Tibial nerve (tissue), 4 donors: ENCODE results near the gene CKAP2L. TPM values are rescaled to one million over a fixed set of nuclear protein-coding genes. Genes with fewer than 3 reads are reported as not detected.

Experiments used
- DNase-seq, 2 donors: peaks; one replicate each; pipeline ENCODE4 v3.0.0-alpha.2; 2019; ENCODE audit warnings: low spot score in 2 of 2
- H3K27ac ChIP-seq, 4 donors: fragments of 200-600 bp; sonication (generic) in 3 of 4; one replicate each; pipeline ENCODE4 v1.5.1; 2017 to 2019; ENCODE audit warnings: mild to moderate bottlenecking in 1 of 4
- H3K27me3 ChIP-seq, 2 donors: fragments of 200-600 bp; sonication (generic) in 1 of 2; one replicate each; pipeline versions ENCODE4 v1.5.1 to v1.6.0; 2017 to 2019
- H3K36me3 ChIP-seq, 3 donors: fragments of 200-600 bp; sonication (generic); one replicate each; pipeline ENCODE4 v1.5.1; 2018 to 2019
- H3K4me1 ChIP-seq, 4 donors: fragments of 200-600 bp; sonication (generic) in 3 of 4; one replicate each; pipeline ENCODE4 v1.5.1; 2017 to 2019
- H3K4me3 ChIP-seq, 4 donors: fragments of 200-600 bp; sonication (generic) in 3 of 4; one replicate each; pipeline ENCODE4 v1.5.1; 2017 to 2019; ENCODE audit warnings: mild to moderate bottlenecking in 1 of 4, moderate library complexity in 1 of 4
- H3K9me3 ChIP-seq, 4 donors: fragments of 200-600 bp; sonication (generic) in 3 of 4; one replicate each; pipeline ENCODE4 v1.5.1; 2017 to 2019
- EP300 ChIP-seq, 2 donors: sonication (generic); formaldehyde crosslinking; IDR thresholded peaks; one replicate each; pipeline ENCODE4 v1.6.1; 2017; ENCODE audit warnings: antibody characterized with exemption in 2 of 2, mild to moderate bottlenecking in 1 of 2
- POLR2A ChIP-seq, 2 donors: fragments of 450-650 bp; IDR thresholded peaks; one replicate each; pipeline ENCODE4 v1.6.1; 2017; ENCODE audit warnings: antibody characterized with exemption in 2 of 2, mild to moderate bottlenecking in 2 of 2, moderate library complexity in 2 of 2
- WGBS, 2 donors: methylation state at CpG; one replicate each; pipeline ENCODE4 v1.1.5; 2018; 5-methylcytosine and 5-hydroxymethylcytosine counted together
- total RNA-seq, 4 donors: library from RNA; depleted of rRNA; stranded (reverse); fragments of >200 nt; gene quantifications; one replicate each; pipeline ENCODE4 v1.1.0, GENCODE V29; 2016
- TF ChIP-seq, protein P1 (sequence below), 5 experiments: fragments of 200-600 bp in 3 of 5; fragments of 450-650 bp in 2 of 5; sonication (generic) in 3 of 5; IDR thresholded peaks; one replicate each; pipeline ENCODE4 v1.5.1; 2016 to 2019; ENCODE audit warnings: antibody characterized with exemption in 5 of 5, mild to moderate bottlenecking in 3 of 5, moderate library complexity in 2 of 5

Gene CKAP2L
- total RNA-seq, 4 donors from 2014 or later, result not detected

DNA sequence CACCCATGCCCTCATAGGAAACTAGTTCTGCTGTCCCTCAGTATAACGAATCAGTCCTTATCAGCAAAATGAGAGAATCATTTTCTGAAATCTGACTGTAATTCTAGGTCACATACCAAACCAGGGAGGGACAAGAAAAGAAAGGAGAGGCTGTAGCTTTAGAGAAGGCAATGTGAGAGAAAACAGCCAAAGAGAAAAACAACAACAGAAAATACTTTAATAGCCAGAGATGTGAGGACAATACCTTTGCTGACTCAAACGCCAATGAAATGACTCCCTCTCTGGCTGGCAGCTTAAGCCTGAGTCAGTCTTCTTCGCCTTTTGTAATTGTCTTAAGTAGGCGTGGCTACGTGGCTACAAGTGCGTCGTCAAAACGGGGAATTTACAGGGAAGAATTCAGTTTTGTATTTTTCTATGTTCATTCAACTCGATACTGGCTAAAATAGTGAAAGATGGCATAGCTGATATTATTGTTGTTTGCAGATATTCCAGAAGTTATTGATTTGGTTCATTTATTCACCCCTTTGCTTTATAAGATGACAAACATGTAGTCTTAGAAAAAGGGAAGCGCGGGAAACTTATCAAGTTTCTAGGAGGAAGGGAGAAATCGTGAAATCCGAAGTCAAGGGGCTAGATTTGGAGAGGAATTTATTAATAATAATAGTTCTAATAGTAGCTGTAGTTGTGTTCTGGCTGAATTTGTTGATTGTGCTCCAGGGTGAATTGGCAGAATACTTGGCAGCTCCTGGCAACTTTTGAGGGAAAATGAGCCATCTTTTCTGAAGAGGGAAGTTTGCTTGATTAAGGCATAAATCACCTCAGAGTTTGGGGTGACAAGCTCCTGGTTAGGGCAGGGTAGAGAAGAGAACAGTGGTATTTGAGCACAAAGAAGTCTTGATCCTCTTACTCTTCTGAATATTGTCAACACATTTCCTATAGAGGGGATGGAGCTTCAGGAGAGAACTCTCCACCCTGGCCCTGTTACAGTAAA lies 20.1 kb upstream of the CKAP2L start, which contains the start of gene IL1A:
TSS of gene IL1A (minus strand) at position 295 of the 991 bp plus-strand sequence. CDS start 723 bp downstream, outside the sequence.
- Histone ChIP-seq H3K9me3 (no peaks in the 10 kb centered on the region), H3K36me3 (no peaks in the 10 kb centered on the region), H3K27ac (no peak within 1 kb of the TSS), H3K4me3 (peak within 1 kb of the TSS in 1 of 4 donors; percentile 4), H3K27me3 (no peaks in the 10 kb centered on the region), H3K4me1 (peaks cover 0 to 4% (median 0%) of the 10 kb centered on the region in 4 donors)
- TF ChIP-seq EP300 (IDR thresholded peaks at IDR 0.05) (no peak), POLR2A (IDR thresholded peaks at IDR 0.05) (no peak)
- TF ChIP-seq, protein P1, sequence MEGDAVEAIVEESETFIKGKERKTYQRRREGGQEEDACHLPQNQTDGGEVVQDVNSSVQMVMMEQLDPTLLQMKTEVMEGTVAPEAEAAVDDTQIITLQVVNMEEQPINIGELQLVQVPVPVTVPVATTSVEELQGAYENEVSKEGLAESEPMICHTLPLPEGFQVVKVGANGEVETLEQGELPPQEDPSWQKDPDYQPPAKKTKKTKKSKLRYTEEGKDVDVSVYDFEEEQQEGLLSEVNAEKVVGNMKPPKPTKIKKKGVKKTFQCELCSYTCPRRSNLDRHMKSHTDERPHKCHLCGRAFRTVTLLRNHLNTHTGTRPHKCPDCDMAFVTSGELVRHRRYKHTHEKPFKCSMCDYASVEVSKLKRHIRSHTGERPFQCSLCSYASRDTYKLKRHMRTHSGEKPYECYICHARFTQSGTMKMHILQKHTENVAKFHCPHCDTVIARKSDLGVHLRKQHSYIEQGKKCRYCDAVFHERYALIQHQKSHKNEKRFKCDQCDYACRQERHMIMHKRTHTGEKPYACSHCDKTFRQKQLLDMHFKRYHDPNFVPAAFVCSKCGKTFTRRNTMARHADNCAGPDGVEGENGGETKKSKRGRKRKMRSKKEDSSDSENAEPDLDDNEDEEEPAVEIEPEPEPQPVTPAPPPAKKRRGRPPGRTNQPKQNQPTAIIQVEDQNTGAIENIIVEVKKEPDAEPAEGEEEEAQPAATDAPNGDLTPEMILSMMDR (IDR thresholded peaks at IDR 0.05), result no peak
- WGBS, 2 donors, result 31 to 39% methylated on average over 13 of the region's 13 CpGs
- DNase-seq, result no peak

DNA sequence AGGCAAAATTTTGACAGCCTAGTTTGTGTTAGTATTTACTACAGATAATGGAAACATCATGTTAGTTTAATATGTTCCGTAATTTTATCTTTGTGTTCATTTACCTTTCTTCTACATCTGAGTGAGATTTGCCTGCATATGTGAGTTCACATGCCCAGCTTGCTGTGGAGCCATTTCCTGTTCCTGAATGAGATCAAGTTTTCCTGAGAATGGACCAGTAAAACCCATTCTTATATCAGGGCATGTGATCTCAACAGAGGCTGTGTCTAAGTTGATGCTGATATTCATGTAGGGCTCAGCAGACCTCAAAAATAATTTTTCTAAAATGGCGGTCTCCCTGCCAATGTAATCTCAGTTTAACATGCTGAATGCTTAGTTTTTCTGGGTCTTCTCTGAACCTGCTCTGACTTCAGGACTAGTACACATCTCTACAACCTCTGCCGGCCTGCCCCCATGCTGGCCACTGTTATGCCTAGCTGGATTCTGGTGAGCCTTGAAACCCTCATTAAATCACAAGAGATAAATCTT lies 18.8 kb upstream of the CKAP2L start:
- Histone ChIP-seq H3K27ac (no peak overlapping the region), H3K36me3 (no peaks in the 10 kb centered on the region), H3K4me3 (no peak overlapping the region), H3K4me1 (peaks cover 0 to 4% (median 0%) of the 10 kb centered on the region in 4 donors), H3K9me3 (no peaks in the 10 kb centered on the region), H3K27me3 (no peaks in the 10 kb centered on the region)
- no peak for DNase-seq
- WGBS, 2 donors, result 94 to 98% methylated on average over 3 of the region's 3 CpGs
- TF ChIP-seq POLR2A (IDR thresholded peaks at IDR 0.05) (no peak), EP300 (IDR thresholded peaks at IDR 0.05) (no peak)
- TF ChIP-seq, protein P1 (IDR thresholded peaks at IDR 0.05), result no peak

DNA sequence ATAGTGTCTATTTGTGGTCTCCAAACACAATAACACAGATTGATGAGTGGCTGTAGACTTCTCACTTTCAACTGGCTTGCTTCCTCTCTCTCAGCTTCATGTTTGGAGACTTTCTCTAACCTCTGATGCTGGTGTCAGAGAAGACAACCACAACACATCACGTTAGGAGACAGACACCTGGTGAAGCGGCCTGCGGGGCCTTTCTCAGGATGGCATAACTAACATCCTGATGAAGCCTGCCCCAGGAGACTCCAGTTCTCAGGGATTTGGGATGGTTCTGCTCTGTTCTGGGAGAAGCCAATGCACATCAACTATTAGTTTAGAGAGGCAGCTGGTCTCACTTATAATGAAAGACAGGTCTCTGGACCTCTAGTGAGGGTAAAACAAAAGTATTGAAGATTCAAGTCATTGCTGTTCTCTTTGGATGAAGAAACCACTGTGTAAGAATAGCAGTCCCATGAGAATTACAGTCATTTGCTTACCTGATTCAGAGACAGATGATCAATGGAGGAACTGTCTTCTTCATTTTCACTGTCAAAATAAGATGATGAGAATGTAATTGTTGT lies 17.9 kb upstream of the CKAP2L start:
- Histone ChIP-seq H3K36me3 (no peaks in the 10 kb centered on the region), H3K4me1 (peaks cover 0 to 4% (median 0%) of the 10 kb centered on the region in 4 donors), H3K9me3 (no peaks in the 10 kb centered on the region), H3K4me3 (no peak overlapping the region), H3K27me3 (no peaks in the 10 kb centered on the region), H3K27ac (no peak overlapping the region)
- 81 to 86% methylated on average over 3 of the region's 3 CpGs for WGBS, 2 donors
- DNase-seq, result no peak
- TF ChIP-seq EP300 (IDR thresholded peaks at IDR 0.05), result no peak
- TF ChIP-seq, protein P1 (IDR thresholded peaks at IDR 0.05), result no peak
- TF ChIP-seq POLR2A (IDR thresholded peaks at IDR 0.05), result no peak

DNA sequence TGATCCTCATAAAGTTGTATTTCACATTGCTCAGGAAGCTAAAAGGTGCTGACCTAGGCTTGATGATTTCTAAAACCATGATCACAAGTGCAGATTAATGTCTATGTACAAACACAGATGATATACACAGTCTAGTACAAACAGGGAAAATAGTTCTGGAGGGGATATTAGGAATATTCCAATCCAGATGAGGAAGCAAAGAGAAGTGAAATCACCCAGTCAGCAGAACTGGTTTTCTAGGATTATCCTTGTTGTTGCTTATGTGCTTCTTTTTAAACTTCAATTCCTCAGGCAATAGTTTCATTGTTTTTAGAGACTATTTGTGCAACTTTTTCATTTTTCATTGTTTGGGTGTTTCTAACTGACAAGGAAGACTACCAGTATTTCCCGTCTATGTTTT lies 15.2 kb upstream of the CKAP2L start:
- no peaks in the 10 kb centered on the region for H3K9me3 ChIP-seq
- DNase-seq, result no peak
- H3K4me3 ChIP-seq, result no peak overlapping the region
- 80 to 82% methylated on average over 1 of the region's 1 CpG for WGBS, 2 donors
- H3K27me3 ChIP-seq, result no peaks in the 10 kb centered on the region
- no peaks in the 10 kb centered on the region for H3K36me3 ChIP-seq
- TF ChIP-seq EP300 (IDR thresholded peaks at IDR 0.05), result no peak
- TF ChIP-seq POLR2A (IDR thresholded peaks at IDR 0.05), result no peak
- TF ChIP-seq, protein P1 (IDR thresholded peaks at IDR 0.05), result no peak
- peaks cover 0 to 4% (median 0%) of the 10 kb centered on the region in 4 donors for H3K4me1 ChIP-seq
- no peak overlapping the region for H3K27ac ChIP-seq
